Measurements from ENCODE around the gene UBXN10. TPM values are rescaled to one million over a fixed set of nuclear protein-coding genes. Genes with fewer than 3 reads are reported as not detected.

UBXN10 gene
- total and polyA plus RNA-seq, 2 of the 8 experiments (the other 6 are each of a cell fraction or from before 2014, with no cell fraction given) = 0.43 to 0.68 TPM

DNA sequence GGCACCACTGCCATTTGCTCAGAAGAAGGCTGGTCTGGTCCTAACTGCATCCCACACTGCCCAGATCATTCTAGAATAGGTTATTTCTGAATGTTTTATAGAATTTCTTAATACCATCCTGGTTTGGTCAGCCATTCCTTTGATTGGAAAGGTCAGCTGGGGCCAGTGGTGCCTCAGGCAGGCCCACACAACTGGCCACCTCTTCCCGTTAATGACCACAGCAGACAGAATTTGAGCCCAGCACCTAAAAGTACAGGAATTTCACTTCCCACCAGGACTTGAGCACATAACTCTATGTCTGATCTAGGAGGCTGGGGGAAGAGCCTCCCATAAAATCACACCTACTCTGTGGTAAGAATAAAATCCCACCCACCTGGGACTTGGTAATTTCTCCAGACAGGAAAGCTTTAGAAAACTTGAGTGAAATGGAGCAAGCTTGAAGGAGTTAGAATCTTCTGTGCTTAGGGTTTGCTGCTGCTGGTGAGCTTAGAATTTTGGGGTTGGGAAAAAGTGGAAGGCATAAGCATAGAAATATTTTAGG is 7.0 kb downstream of the UBXN10 start (continued):
- TF ChIP-seq, protein P1, sequence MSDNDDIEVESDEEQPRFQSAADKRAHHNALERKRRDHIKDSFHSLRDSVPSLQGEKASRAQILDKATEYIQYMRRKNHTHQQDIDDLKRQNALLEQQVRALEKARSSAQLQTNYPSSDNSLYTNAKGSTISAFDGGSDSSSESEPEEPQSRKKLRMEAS (IDR thresholded peaks at IDR 0.05) = no peak
- TF ChIP-seq FOSL1 (IDR thresholded peaks at IDR 0.05; ENCODE audit: insufficient read depth, low read depth, low read length) (no peak), EZH2 (IDR thresholded peaks at IDR 0.05; ENCODE audit: low read depth, low read length, severe bottlenecking) (no peak), RXRA (IDR thresholded peaks at IDR 0.05; ENCODE audit: insufficient read depth, low read depth, low read length) (no peak)
